Ishikawa (cell line): ENCODE results near the gene LRRC15.

Experiments used
- EP300 ChIP-seq: IDR thresholded peaks from 2 replicates; pipeline ENCODE4 v1.6.1; 2012; ENCODE audit warnings: borderline replicate concordance
- MAX ChIP-seq: IDR thresholded peaks from 2 replicates; pipeline ENCODE4 v1.6.1; 2012
- TAF1 ChIP-seq: IDR thresholded peaks from 2 replicates; pipeline ENCODE4 v1.6.1; 2012; ENCODE audit warnings: low read depth, mild to moderate bottlenecking
- YY1 ChIP-seq: IDR thresholded peaks from 2 replicates; pipeline ENCODE4 v1.6.1; 2012; ENCODE audit warnings: low read depth

DNA sequence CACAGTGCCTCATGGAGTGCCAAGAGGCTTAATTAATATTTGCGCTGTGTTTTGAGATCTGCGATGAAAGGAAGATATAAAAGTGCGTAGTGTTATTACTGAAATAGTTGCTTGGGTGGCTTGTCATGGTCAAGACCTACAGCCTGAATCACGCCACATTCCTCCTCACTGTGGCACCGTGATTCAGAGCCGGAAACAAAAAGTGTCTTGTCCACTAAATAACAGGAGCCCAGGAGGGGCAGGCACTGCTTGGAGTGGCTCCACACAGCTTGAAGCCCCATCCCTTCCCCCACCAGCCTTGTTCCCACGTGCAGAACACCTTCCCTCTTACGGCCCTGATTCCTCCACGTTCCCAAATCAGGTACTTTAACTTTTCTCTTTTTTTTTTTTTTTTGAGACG is 1.2 kb upstream of the LRRC15 start:
- TF ChIP-seq EP300 (no peak), MAX (no peak), TAF1 (no peak), YY1 (no peak)
